ENCODE data around the gene SETD1B.
A peak's percentile ranks its signal among the peaks of the same experiment; 100 is the strongest.

Gene SETD1B

DNA sequence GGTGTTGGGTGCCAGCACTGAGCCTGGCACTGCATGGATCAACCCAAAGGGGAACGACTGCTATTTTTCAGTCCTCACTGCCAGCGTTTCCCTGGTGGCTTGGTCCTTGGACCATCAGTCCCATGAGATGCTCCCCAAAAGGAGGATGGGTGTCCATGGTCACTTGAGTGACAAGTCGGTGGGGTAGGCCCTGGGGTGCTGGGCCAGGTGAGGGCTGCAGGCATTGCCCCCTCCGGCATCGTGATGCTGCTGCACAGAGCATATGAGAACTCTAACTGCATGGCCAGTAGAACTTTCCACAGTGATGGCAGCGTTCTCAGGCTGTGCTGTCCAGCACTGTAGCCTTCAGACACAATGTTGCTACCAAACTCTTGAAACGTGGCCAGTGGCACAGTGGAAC is 16.2 kb downstream of the SETD1B start:
- Mint-ChIP-seq H3K4me3 (no peak overlapping the region), H3K27me3 (no peaks in the 10 kb centered on the region), H3K27ac (no peak overlapping the region), H3K4me1 (peaks cover 12% of the 10 kb centered on the region), H3K9me3 (no peaks in the 10 kb centered on the region)
- no peak for ATAC-seq
- no peak for DNase-seq

GRCh38 chr12:121822393-121823100 is 18.7 kb downstream of the SETD1B start:
- Mint-ChIP-seq H3K27ac (no peak overlapping the region), H3K9me3 (no peaks in the 10 kb centered on the region), H3K27me3 (no peaks in the 10 kb centered on the region), H3K4me3 (no peak overlapping the region), H3K4me1 (peaks cover 5% of the 10 kb centered on the region)
- ATAC-seq (peak; percentile 35), DNase-seq (no peak)

GRCh38 chr12:121823101-121823726 is 19.4 kb downstream of the SETD1B start:
- DNase-seq (no peak), ATAC-seq (peak; percentile 25)
- Mint-ChIP-seq H3K27ac (peak overlapping the region in 1 of 2 donors; percentile 48), H3K9me3 (no peaks in the 10 kb centered on the region), H3K4me1 (peaks cover 5% of the 10 kb centered on the region), H3K27me3 (no peaks in the 10 kb centered on the region), H3K4me3 (no peak overlapping the region)

DNA sequence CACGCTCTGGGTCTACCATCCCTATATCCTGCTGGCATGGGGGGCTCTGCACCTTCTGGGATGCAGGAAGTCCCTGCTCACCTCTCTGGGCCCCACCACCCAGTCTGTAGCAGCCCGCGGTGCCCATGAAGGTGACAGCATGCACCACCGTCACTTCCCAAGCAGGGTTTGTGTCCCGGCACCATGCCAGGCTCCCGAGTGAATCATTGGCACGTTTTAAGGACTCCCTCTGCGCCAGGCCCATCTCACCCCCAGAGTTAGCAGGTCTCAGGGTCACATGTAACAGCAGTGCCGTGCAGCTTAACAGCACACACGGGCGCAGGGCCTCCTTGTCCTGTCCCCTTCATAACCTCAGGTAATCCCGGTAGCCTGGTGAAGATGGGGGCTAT is 19.9 kb downstream of the SETD1B start:
- no peak overlapping the region for H3K4me3 Mint-ChIP-seq

GRCh38 chr12:121825041-121825523 is 21.3 kb downstream of the SETD1B start:
- Mint-ChIP-seq H3K4me3 (no peak overlapping the region), H3K27ac (peak overlapping the region in 1 of 2 donors; percentile 92), H3K4me1 (no peaks in the 10 kb centered on the region), H3K9me3 (no peaks in the 10 kb centered on the region), H3K27me3 (no peaks in the 10 kb centered on the region)
- ATAC-seq (no peak), DNase-seq (no peak)

More for the DNA sequence above, 19.9 kb downstream of the SETD1B start:
- Mint-ChIP-seq H3K4me1 (peaks cover 5% of the 10 kb centered on the region), H3K27ac (peak overlapping the region; percentile 25 to 48), H3K27me3 (no peaks in the 10 kb centered on the region), H3K9me3 (no peaks in the 10 kb centered on the region)
- ATAC-seq (no peak), DNase-seq (no peak)

DNA sequence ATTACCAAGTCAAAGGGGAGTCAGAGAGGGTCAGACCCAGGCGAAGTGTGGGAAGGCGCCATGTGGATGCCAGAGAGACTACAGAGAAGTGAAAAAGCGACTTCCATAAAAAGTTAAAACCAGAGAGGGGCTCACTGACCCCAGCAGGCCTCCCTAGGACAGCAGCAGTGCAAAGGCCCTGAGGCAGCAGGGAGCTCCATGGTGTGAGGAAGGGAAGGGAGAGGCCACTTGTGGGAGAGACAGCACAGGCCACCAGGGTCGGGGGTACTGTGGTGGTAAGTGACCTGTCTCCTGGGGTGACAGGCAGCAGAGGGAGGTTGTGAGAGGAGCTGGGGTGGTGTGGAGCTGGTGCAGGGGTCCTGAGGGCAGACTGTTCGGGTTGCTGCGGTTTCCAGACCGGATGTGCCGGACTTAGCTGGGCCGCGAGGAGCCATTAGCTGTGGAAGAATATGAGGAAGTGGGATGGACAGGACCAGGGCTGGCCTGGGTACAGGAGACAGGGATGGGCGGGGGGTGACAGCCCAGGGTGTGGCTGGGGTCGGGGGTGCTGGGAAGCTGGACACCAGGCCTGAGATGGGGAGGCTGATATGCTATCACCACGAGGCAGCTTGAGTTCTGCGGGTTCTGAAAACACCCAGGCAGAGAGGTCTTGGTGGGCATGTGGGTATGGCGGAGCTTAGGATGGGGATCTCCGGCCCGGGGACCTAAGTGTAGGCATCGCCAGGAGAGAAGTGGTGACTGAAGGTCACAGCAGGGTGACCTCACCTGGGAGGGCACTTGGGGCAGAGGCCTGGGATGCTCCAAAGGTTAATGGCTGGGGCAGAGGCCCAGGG is 22.7 kb downstream of the SETD1B start:
- Mint-ChIP-seq H3K9me3 (no peaks in the 10 kb centered on the region), H3K4me1 (no peaks in the 10 kb centered on the region), H3K27ac (peak overlapping the region; percentile 34 to 96), H3K4me3 (no peak overlapping the region), H3K27me3 (no peaks in the 10 kb centered on the region)
- no peak for DNase-seq
- ATAC-seq = no peak

- Mint-ChIP-seq H3K27me3 (no peaks in the 10 kb centered on the region), H3K27ac (peak overlapping the region in 1 of 2 donors; percentile 37), H3K4me3 (no peak overlapping the region), H3K4me1 (peaks cover 3% of the 10 kb centered on the region), H3K9me3 (no peaks in the 10 kb centered on the region)
- ATAC-seq (no peak), DNase-seq (no peak)
These were observed 23.7 kb downstream of the SETD1B start for GRCh38 chr12:121827351-121828099.

DNA sequence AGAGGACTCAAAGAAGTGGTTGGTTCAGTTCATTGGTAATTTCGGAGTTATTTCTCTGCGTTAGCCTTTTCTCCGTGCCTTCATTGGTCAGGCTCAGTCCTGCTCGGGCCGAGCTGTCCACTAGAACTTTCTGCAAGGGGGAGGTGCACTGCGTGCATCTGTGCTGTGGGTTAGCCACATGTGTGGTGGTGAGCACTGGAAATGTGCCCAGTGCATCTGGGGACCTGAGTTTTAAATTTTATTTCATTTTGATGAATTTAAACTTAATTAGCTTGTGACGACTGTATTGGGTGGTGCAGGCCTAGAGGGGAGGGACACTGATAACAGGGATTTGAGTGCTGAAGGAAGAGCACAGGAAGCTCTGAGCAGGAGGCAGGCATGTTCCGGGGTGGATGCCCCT is 24.5 kb downstream of the SETD1B start:
- H3K4me1 Mint-ChIP-seq = peaks cover 6% of the 10 kb centered on the region
- H3K27ac Mint-ChIP-seq = peak overlapping the region in 1 of 2 donors; percentile 1
- no peaks in the 10 kb centered on the region for H3K9me3 Mint-ChIP-seq
- DNase-seq (no peak), ATAC-seq (no peak)
- H3K27me3 Mint-ChIP-seq = no peaks in the 10 kb centered on the region
- no peak overlapping the region for H3K4me3 Mint-ChIP-seq

- no peaks in the 10 kb centered on the region for H3K9me3 Mint-ChIP-seq
- ATAC-seq (no peak), DNase-seq (no peak)
- H3K4me3 Mint-ChIP-seq = no peak overlapping the region
- peaks cover 6% of the 10 kb centered on the region for H3K4me1 Mint-ChIP-seq
- H3K27me3 Mint-ChIP-seq = no peaks in the 10 kb centered on the region
- H3K27ac Mint-ChIP-seq = peak overlapping the region in 1 of 2 donors; percentile 1
These were observed 25.0 kb downstream of the SETD1B start for GRCh38 chr12:121828826-121829225.

DNA sequence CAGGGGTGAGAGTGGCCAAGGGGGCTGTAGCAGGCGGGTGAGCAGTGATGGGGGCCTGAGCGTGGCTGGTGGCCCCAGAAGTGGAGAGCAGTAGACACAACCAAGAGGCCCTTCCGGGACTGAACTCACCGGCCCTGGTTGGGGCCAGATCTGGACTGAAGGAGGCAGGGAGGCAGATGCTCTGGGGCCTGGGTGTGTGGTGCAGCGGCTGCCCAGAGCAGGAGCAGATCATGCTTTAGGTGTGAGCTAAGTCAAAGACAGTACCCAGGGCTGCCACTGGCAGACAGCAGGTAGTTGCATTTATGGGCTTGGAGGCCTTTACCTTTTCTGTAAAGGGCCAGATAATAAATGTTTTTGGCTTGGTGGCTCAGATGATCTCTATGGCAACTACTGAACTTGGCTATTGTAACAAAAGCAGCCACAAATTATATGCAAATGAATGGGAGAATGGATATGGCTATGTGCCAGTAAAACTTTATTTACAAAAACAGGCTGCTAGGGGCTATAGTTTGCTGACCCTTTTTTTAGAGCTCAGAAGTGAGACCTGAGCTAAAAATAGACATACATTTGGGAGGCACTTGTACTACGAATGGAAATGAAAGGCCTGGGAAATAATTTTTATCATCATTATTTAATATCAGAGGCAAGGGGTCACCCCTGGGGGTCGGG is 25.6 kb downstream of the SETD1B start:
- Mint-ChIP-seq H3K4me1 (peaks cover 6% of the 10 kb centered on the region), H3K9me3 (no peaks in the 10 kb centered on the region), H3K4me3 (no peak overlapping the region), H3K27ac (peak overlapping the region in 1 of 2 donors; percentile 91), H3K27me3 (no peaks in the 10 kb centered on the region)
- DNase-seq = no peak
- no peak for ATAC-seq

DNA sequence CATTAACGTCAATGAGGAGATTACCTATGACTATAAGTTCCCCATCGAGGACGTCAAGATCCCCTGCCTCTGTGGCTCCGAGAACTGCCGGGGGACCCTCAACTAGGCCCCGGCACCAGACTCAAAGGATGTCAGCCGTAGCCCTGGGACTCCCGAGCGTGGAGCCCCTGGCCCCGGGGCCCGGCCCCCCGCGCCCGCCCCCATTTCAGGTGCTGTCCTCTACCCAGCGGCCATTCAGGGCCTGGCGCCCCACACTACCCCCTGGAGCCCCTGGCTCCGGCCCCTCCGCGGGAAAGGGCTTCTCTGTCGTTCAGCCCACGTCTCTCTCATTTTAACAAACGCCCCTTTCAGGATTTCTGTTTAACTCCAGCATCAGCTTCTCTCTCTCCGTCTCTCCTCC is 26.3 kb downstream of the SETD1B start:
- no peak overlapping the region for H3K27ac Mint-ChIP-seq
- H3K27me3 Mint-ChIP-seq = no peaks in the 10 kb centered on the region
- no peak for ATAC-seq

DNA sequence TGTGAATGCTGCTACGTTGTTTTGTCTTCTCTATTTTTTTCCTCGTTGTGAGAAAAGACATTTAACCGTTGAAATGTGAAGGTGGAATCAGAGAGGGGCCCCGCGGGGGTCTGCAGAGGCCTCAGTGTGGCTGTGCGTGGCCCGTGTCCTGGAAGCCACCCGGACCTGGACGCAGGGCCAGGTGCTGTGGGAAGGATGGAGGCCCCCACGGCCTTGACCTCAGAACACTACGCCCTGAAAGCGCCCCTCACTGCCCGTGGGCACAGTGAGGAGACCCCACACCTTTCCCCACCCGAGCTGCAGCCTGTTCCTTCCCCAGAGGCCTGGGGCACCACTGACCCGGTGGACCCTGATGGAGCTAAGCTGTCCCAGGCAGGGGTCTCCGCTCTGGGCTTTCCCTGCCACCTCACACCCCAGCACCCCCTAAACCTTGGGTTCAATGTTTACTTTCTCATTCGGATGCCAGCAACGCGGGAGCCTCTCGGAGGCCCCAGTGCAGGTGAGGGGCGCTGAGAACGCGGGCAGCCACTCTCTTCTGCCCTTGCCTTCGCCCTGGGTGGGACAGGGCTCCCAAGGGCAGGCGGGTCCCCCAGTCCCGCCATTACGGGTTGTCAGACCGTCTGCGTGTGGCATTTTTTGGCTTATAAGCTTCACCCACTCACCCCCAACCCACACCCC is 26.9 kb downstream of the SETD1B start:
- Mint-ChIP-seq H3K27me3 (no peaks in the 10 kb centered on the region), H3K9me3 (no peaks in the 10 kb centered on the region), H3K4me1 (peaks cover 6% of the 10 kb centered on the region), H3K4me3 (no peak overlapping the region), H3K27ac (no peak overlapping the region)
- DNase-seq (no peak), ATAC-seq (no peak)

More for the DNA sequence above, 26.3 kb downstream of the SETD1B start:
- no peaks in the 10 kb centered on the region for H3K9me3 Mint-ChIP-seq
- no peak for DNase-seq
- H3K4me1 Mint-ChIP-seq = peaks cover 6% of the 10 kb centered on the region
- H3K4me3 Mint-ChIP-seq = no peak overlapping the region

DNA sequence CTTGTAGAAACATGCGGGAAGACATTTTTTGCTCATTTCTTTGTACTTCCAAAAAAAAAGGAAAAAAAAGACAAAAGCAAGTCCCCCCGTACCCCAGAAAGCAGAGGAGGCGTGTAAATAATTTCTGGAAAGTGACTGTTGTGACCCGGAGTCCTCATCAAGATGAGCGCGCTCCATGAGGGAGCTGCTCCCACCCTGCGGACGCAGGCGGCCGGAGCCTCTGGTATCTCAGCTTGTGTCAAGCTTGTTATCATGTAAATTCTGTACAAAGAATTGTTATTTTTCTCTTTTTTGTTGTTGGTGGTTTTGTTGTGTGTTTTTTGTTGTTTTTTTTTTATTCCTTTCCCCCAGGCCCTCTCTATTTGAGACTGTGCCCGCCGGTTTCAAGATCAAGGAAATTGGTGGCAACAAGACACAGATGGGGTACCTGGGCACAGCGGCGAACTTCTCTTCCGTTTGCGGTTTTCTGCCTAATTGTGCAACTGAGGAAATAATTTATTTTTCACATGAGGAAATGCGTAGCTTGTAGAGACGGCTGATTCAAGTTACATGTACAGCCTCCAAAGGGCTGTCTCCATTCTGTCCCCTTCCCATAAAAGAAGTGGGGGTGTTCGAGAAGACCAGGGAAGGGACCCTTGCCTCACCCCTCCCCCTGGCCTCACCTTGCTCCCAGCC is 27.9 kb downstream of the SETD1B start:
- H3K4me1 Mint-ChIP-seq = peaks cover 6% of the 10 kb centered on the region
- peak overlapping the region in 1 of 2 donors; percentile 52 for H3K27ac Mint-ChIP-seq

GRCh38 chr12:121837680-121838079 is 33.9 kb downstream of the SETD1B start:
- DNase-seq = no peak
- ATAC-seq = no peak
- H3K27ac Mint-ChIP-seq = no peak overlapping the region
- H3K9me3 Mint-ChIP-seq = no peaks in the 10 kb centered on the region
- no peaks in the 10 kb centered on the region for H3K27me3 Mint-ChIP-seq
- no peak overlapping the region for H3K4me3 Mint-ChIP-seq
- peaks cover 20% of the 10 kb centered on the region for H3K4me1 Mint-ChIP-seq

More for the DNA sequence above, 27.9 kb downstream of the SETD1B start:
- Mint-ChIP-seq H3K27me3 (no peaks in the 10 kb centered on the region), H3K4me3 (no peak overlapping the region), H3K9me3 (no peaks in the 10 kb centered on the region)
- ATAC-seq = no peak
- no peak for DNase-seq

Measured in stimulated activated naive CD8-positive, alpha-beta T cell treated with anti-CD3 and anti-CD28 coated beads, Interleukin-15, amount 100 ng/mL, for 72 hours (primary cell).